Stimulated activated CD4-positive, alpha-beta T cell treated with anti-CD3 and anti-CD28 coated beads, Interleukin-4, amount 100 ng/mL, for 24 hours (primary cell): ENCODE measurements around the gene PDZRN3.

Experiments used
- DNase-seq: peaks from one replicate; pipeline ENCODE4 v3.0.0-alpha.2; 2020

Gene PDZRN3

DNA sequence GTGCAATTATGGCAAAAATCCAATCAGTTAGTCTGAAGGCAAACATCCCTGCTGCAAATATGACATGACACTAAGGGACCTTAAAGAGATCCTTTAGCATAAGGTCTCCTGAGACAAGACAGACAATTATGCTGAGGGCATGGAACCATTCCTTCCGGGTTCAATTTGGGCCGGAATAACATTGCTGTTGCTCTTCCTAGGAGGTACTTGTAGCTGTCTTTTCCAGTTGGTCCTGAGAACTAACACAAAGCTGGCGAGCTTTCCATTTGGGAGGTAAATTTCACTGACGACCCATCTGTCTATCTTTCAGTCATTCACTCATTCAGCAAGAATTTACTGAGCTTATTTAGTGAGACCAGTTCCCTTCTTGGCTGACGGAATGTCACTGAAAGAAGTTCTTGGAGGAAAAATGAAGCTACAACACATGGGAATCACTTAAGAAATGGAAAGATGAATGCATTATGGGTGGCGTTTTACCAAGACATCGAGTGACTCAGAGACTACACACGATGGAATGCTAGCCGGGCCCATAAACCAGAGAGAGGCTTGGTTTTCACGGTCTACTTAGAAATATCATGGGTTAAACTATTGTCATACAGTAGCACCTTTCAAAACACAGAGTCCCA is 215.5 kb downstream of the PDZRN3 start:
- DNase-seq, result no peak

DNA sequence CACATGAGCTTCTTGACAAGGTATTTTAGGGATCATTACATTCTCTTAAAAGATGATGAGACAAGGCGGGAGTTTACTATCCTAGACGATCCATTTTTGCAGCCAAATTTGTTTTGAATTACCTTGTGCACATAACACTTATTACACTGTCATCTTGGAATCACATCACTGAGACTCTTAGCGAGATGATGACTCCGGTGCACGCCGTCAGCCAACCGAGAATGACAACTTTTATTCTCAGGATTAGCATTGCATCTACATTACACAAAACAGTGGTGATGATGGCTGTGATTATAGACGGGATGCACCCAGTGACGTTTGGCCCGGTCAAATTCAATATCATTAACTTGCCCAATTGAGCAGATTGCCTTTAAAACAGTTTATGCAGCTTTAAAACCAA is 216.1 kb downstream of the PDZRN3 start:
- DNase-seq, result no peak

DNA sequence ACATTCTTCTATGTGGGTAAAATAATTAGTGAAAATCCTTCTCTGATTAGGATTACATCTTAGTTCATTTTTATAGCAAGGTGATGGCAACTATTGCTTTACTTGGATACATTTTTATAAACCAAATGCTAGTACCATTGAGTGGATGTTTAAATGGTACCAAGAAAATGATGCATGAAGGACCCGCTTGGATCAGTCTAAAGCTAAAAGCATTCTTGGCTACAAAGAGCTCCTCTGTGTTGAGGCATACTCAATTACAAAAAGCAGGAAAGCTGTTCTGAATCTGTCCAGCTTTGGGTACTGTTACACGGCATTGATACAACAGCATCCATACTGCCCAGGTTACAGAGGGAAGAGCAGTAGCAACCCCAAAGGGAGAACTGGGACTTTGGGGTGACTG is 217.2 kb downstream of the PDZRN3 start:
- DNase-seq, result no peak

DNA sequence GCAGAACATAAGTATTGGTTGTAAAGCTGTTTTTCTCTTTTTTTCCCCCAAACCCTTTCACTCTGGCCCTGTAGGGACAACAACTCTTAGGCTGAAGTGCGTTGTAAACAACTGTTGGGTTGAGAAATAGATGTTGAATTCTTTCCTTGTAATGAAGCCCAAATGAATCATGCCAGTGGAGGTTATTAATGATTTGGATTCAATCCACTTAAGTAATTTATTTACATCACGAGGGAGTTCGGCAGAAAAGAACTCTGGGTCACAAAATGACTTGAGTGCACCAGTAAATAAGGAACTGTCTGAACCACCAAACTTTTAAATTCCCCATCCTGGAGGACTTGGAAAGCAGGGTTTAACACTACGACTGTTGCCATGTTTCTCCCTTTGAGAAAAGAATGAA is 218.9 kb downstream of the PDZRN3 start:
- DNase-seq, result no peak

DNA sequence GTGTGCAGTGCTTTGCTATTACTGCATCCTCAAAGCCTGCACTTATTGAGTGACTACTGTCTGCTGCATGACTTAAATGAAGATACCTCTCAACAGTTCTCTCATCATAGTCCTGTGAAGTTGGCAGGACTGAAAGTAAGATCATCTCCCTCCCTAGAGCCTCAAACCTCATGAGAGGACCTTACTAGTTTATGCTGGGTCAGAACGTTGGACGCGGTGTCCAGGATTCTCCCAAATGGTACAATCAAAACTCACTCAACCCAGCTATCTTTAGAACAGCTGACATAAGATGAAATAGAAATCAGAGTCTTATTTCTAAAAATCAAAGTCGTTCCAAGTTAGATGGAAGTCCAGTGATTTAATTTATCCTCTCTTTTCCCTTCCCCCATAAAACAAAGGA is 219.7 kb downstream of the PDZRN3 start:
- no peak for DNase-seq

DNA sequence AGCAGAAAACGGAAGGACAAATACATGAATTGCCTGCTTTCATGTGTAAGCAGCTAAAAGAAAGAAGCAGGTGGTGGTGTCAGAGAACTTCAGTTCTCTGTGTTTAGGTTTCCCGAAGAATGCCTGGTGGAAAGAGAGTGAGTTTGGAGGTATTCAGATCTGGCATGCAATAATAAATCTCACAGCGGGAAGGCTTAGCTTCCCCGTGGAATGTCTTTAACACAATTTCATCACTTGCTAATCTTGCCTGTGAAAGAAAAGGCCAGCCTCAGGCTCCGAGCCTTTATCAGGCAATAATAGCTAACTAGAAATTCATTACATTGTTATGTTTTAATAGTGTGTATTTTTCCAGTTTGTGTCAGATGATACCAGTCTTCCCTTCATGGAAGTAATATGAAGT is 220.3 kb downstream of the PDZRN3 start:
- DNase-seq, result no peak

DNA sequence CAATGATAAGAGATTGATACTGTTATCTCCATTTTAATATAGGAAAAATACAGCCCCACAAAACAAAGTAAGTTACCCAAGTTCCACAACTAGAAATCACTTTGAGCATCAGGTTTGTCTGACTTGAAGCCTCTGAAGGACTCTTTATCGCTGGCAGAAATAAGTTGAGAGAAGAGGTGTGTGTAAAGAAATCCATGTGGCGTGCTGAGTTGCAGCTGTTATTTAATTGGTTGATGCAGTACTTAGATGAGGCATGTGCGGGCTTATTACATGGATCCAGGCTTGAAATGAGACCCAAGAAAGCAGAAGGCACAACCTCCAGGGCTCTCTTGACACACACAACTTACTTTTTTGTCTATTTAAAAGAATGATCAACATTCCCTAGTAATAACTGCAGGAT is 221.3 kb downstream of the PDZRN3 start:
- no peak for DNase-seq

DNA sequence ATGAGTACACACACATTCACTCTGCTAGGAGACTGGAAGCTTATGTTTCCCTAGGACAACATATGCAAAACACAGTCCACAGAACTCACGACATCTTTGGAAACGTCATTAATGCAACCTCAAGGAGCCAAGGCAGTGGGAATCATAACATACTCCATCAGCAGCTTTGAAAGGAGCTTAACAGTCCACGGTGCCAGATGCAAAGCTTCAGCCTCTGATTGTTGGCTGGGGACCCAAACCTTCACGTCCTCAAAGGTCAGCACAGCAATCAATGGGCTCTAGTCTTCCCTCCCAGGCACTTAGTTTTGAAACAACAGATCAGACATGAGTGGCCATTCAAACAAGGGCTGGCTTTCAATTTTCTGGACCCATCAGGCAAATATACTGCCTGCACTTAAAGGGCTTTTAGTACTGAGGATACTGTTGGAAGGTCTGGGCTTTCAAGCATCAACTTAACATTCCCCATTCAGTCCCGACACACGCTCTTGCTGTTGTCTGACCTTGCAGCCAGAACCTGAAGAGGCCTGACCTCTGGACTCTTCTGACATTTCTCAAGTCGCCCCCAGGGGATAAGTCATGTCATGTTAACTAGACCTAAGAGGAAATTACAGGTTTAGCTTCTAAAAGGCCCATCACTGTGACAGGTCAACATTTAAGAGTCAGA is 223.0 kb downstream of the PDZRN3 start:
- no peak for DNase-seq

DNA sequence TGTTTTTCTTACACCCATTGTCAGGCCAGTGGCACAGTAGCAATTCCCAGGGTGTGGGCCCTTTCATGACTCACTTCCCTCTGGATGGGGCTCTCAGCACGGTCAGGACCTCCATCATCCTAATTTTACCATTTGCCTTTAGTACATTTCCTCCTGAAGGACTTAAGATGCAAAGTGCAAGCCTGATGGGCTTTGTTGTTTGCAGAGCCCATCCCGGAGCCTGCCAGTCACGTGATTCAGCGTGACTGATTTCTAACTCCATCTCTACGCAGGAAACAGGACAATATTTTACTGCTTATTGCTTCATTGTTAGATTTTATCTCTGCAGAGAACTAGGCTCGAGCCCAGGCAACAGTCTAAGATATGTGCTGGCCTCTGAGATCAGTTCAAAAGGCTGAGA is 223.7 kb downstream of the PDZRN3 start:
- no peak for DNase-seq

DNA sequence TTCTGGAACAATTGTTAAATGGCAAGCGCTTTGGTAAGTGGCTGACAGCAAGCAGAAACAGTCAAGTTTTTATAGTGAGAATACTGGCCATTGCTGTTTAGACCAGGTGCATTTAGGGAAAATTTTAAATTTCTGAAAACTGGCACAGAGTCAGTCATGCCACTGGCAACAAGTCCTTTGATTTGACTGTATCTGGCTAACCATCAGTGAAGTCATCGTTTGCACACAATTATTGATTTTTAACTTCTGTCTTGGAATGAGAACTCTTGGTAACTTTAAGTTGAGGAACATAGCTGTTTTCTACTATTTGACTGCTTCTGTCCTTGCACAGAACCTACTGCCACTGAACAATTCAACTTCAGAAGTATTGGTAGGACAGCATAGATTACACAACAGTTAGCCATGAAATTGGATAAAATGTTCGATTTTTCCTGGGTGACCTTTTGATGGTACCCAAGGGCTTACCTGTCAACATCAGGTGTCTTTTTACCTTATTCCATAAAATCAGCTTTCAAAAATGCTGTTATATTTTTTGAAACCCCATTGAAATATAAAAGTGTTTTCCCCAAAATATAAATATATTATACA is 225.0 kb downstream of the PDZRN3 start:
- no peak for DNase-seq

DNA sequence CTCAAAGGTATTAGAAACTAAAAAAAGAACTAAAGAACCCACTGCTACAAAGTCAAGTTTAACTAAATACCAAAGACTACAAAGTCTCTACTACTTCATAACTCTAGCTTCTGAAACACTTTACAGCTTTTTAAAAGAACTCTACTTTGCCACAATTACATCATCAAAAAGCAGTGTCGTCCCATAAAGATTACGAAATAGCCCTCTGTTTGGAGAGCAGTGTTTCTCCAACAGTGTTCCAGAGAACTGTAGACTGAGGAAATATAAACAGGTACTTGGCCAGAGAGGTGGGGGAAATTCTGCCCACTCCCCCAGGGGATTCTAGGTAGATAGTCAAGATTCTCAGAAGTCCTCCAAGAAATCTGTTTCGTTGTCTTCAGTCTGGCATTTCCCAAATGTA is 225.6 kb downstream of the PDZRN3 start:
- no peak for DNase-seq

DNA sequence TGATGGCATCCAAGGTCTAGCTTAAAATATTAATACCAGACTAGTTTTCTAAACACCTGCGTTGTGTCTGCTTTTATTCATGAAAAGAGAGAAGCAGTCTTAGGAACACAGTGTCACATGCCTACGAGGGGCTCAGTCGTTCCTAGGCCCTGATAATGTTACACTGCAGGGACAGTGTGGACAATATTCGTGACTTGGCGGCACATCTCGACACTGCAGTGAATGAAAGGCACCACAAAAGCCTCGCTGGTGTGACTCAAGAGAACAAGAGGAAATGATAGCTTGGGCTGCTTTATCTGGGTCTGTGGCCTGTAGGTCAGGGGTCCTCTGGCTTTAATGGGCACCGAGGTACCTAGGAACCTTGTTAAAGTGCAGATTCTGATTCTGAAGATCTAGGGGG is 226.7 kb downstream of the PDZRN3 start:
- no peak for DNase-seq

DNA sequence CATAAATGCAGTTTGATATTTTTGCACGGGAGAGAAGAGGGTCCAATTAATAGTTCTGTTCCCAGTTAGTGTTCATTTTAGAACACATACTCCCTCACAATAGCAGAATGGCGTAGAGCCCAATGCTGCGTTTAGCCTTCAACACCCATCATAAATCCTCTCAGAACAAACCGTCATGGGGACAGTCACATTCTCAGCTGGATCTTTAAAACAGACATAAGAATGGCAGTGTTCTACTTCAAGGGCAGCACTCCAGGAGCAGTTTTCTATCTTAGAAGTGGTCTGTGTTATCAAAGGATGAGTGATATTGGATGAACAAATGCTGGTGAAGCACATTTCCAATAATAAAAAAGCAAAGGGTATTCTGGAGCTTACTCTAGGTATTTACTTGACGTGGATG is 230.5 kb downstream of the PDZRN3 start:
- no peak for DNase-seq

DNA sequence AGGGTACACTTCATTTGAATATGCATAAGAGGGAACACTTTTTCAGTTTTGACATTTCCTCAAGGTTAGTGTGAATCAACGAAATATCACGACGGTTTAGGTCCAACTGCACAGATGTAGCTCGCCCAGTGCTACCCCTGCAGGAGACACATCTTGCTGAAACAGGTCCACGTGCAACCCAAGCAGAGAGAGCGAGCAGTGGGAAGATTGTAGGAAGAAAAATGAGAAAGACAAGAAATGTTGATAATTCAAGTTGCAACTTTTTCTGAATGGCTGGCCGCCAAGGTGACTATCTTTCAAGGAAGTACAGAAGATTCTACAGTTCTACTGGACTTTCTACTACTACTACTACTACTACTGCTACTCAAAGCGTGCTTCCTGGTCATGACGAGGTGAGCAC is 231.7 kb downstream of the PDZRN3 start:
- no peak for DNase-seq

DNA sequence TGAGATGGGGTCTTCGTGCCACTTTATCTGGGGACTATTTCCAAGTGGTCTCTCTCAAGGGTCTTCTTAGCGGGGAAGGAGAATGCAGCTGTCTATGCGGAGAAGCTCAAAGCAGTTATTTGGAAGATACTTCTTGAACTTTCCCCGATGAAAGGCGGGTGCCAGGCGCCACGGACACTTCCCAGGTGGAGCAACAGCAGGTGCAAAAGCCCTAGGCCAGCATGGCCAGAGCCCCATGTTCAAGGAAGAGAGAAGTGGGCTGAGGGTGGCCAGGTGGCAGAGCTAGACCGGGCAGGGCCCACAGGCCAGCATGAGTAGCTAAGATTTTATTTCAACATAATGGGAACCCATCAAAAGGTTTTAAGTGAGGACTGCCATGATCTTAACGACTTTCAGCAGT is 232.8 kb downstream of the PDZRN3 start:
- DNase-seq, result no peak

DNA sequence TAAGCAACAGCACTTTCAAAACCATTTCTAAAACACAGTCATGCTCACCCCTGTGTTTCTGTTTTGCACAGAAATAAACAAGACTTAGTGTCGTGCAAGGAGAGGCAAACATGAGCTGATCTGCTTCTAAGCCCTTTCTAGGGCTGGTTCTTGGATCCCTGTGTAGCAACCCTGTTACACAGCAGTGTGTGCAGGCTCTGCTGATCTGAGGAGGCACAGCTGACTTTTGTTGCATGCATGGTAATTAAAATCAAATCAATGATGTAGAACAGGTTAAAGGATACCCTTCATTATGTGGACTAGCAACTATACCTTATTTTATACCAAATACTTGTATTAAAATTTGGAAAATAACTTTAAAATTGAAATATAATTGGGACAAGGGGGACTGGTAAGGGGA is 234.8 kb downstream of the PDZRN3 start:
- no peak for DNase-seq

DNA sequence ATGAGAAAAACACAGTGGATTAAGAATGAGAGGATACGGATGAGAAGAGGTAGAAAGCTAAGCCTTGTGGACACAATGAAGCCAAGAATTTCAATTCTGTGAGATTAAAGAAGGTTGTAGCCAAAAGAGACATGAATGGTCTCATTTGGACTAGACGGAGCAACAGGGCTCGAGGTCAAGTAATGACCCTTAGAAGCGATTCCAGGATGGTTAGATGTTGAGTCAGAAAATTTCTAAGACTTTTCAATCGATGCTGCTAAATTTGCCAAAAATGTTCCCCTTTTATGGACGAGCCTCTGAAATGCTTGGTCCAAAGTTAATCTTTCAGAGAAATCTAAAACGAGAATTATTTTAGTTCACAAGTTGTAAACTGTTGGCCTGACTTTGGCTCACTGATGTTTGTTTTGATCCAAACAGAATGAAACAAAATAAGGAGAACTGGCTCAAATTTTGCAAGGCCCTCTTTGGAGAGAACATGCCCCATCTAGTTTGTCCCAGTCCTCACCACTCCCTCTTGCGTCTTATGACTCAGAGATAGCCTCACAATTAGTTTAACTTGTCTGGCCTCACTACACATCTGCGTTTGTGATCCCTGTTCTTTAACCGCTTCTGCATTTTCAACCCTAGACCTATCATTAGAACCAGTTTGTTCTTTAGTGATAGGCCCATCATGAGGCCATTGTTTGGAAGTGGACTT is 235.5 kb downstream of the PDZRN3 start:
- DNase-seq, result no peak

DNA sequence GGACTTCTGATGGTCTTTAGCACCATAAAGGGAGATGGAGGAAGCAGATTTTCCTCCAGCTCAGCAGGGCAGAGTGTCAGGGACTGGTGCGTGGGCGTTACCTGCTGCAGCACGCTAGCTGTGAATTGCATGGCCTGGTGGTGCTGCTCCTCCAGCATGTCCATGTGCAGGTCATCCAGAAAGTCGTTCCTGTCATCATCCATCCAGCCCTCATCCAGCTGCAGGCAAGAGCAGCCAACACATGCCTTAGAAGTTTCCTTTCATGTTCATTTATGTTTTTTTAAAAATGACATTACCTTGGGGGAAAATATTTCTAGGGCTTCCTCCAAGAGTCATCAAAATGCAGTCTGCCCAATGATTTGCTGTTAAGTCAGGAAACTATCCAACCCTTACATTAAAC is 239.2 kb downstream of the PDZRN3 start:
- no peak for DNase-seq

DNA sequence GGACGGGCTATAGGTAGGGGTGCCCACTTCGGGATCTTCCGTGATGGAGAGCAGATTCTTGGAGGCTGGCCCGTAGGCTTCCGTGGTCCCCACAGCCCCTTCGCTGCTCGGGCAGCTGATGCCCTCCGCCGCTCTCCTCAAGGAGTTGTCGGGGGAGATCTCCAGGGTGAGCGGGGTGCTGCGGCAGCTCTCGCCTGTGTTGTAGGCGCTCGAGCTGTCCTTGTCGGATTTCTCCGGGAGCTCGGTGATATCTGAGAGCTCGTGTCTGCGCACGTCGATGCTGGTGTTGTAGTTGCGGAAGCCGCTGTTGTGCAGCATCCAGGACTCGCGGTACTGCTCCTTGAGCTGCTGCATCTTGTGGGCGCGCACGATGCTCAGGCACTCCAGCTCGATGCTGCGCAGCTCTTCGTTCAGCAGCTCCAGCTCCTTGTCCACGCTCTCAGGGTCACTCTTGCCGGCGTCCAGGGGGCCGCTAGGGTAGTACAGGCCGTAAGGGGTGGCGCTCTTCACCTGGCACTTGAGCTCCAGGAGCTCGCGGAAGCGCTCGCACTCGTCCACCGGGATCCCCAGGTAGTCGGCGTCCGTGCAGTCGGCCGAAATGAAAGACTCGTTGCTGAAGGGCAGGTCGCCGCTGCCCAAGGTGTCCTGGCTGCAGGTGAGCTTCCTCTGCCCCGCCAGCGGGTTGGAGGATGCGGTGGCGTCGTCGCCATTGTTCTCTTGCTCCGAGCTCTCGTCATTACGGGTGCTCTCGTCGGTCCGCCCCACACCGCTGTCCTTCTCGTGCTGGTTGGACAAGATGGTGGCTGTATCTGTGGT is 240.4 kb downstream of the PDZRN3 start:
- no peak for DNase-seq

DNA sequence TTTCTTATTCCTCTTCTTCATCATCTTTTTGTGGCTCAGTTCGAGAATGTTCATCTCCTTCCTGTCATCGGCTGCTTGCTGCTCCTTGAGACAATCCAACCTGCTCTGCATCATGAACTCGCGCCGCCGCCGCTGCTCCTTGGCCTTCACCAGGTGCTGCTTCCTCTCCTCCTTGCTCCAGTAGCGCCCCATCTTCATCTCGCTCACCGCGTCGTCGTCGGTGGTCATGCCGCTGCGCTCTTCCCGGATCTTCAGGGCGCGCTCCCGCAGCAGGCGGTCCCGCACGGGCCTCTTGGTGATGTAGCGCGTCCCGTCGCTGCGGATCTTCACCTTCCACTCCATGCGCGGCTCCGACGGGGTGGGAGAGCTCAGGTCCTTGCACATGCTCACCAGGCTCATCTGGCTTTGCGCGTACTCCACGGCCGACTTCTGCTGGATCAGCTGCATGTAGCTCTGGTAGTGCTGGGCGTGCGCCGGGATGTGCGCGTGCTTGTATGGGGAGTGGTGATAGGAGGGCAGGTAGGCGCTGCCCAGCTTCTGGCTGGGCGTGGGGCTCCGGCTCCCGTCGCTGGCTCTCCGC is 241.2 kb downstream of the PDZRN3 start:
- DNase-seq, result no peak

DNA sequence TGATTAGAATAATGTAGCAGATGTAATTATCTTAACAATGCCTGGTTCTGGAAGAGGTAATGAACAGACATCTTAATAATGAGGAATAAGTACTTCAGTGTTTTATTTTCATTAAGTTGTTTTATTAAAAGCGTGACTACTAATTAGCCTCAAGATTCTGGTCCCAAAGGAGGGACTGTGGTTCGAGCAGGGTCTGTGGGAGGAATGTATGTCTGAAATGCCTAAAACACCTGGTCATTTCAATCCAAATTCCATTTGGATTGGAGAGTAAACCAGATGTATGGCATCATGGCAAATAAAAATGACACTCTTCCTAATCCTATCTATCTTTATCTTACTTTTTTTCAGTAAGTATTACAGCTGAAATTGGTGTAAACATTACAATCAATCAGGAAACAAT is 243.2 kb downstream of the PDZRN3 start:
- no peak for DNase-seq

DNA sequence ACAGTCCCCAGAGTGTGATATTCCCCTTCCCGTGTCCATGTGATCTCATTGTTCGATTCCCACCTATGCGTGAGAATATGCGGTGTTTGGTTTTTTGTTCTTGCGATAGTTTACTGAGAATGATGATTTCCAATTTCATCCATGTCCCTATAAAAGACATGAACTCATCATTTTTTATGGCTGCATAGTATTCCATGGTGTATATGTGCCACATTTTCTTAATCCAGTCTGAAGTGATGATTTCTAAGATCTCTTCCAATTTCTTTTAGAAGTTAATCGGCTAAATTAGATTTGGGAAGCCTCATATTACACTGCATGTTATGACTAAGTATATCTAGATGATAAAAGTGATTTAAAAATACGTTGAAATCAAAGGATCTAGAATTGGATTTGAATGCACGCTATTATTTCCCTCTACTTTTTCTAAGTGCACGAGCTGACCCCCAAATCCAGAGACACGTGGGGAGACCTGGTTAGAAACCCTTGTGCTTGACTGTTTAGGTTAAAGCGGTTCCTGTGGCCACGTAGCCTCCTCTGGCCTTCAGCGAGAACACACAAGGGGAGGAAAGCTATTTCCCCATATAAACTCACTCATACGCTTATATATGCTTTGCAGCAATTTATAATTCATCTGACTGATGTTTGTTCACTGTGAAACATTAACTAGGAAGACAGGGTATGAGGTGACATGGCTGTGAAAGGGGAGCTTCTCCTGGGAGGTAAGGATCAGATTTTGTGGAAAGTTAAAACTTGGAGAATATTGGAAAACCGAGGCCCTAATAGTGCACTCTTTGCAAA is 243.8 kb downstream of the PDZRN3 start:
- no peak for DNase-seq
